Renal pelvis (tissue), 4 donors: ENCODE data around the gene TMEM40. TPM values are rescaled to one million over a fixed set of nuclear protein-coding genes. Genes with fewer than 3 reads are reported as not detected.
A peak's percentile ranks its signal among the peaks of the same experiment; 100 is the strongest.
"Not testable (repeated sequence)": the region's sequence is repeated elsewhere in the genome, so short reads cannot be mapped to it uniquely, and the experiment has no call there.

ENCODE experiments used
- DNase-seq: peaks from one replicate; pipeline ENCODE4 v3.0.0-alpha.2; 2013
- polyA plus RNA-seq, 3 donors: library from polyadenylated mRNA; unstranded; fragments of 120-200 nt; gene quantifications; one replicate each; pipeline ENCODE4 v1.2.1, GENCODE V29; 2013; ENCODE audit not compliant: insufficient read length in 3 of 3

Gene TMEM40
- polyA plus RNA-seq, 3 donors, result 1.7 to 3.7 (median 1.8) TPM

DNA sequence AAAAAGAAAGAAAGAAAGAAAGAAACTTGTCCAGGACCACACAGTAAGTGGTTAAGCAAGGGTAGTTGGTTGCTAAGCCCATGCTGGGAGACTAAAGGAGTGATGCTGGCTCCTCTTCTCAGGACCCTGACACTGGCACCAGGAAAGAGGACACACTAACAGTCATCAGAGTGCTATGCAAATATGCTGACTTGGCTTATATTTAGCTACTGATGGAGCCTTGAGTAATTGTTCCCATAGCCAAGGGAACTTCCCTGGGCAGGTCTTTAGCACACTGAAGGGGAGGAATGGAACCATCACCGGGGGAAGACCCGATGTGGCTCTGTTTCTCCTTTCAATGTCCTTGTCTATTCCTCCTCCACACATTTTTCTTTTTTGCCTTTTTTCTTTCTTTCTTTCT, 6.2 kb downstream of the TMEM40 start:
- DNase-seq, result no peak

DNA sequence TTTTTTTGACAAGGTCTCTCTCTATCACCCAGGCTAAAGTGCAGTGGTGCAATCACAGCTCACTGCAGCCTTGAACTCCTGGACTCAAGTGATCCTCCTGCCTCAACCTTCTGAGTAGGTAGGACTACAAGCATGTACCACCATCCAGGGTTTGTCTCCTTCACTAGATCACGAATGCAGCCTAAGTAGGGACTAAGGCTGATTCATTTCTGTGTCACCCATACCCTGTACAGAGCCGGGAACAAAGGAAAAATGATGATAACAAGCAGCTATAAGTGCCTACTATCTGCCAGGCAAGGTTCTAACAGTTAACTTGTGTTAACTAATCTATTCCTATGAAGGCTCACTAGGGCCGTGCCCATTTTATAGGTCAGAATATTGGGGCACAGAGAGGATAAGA, 7.0 kb downstream of the TMEM40 start:
- no peak for DNase-seq

DNA sequence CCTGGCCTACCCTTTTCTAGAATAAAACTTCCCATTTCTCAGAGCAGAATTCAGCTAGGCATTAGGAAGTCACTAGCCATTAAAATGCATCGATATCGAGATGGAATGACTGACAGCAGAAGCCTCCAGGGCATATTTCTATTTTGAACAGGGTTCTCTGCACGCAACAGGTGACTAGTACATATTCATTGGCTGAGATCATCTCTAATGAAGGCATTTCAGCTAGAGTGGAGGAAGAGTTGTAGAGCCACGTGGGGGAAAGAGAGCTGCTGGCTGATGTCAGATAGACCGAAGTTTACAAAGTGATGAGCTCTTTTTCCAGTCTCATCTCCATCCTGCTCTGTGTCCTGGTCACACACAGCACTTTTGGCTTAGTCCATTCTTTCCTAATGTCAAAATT, 7.5 kb downstream of the TMEM40 start:
- no peak for DNase-seq

- no peak for DNase-seq
Observed at GRCh38 chr3:12750658-12751071, 8.4 kb downstream of the TMEM40 start.

DNA sequence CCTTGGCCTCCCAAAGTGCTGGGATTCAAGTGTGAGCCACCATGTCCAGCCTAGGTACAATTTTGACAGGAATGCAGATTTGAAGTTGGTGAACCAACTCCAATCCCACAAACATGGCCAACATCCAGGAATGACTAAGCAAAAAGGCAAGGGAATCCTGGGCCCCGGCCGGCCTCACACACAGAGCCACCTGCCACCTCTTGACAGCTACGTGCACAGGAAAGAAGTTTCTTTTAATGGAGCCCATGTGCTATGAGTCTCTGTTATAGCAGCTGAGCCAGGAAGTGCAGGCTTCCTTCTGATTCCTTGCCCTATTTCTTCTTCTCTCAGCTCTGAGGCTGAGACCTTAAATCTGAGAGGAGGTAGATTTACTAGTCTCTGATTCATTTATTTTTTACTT, 8.8 kb downstream of the TMEM40 start:
- DNase-seq, result no peak

DNA sequence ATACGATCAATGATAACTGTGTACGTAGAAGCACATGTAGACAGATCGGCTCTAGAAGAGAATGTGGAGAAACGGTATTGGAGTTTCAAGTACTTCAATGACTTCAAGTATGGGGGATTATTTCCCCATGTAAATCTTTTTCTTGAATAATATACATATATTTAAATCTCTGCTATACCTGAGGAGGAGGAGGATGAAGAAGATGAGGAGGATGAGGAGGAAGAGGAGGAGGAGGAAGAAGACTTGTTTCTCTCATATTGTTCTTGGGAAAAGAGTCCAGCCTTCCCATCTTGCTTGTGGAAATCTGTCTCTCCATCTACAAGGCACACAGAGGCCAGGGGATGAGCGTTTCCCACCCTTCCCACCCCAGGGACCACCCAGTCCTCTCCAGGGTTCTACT, 10.6 kb downstream of the TMEM40 start:
- no peak for DNase-seq

DNA sequence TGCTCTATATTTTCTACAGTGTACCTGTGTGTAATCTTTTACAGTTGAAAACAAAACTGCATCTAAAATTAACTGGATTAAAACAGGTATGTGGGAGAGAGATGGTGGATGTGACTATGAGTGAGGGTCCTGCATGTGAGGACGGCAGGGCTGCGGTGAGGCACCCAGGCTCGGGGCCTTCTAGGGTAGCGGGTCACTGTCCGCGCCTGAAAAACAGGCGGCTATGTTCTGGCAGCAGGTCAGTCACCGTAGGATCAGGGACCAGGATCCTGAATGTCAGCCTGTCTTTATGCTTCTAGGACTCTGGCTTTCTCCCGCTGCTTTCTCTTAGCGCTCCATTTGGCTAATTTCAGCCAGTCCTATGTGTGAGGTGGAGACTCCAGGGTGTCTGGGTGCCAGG, 12.6 kb downstream of the TMEM40 start:
- DNase-seq, result no peak

- DNase-seq, result no peak
Observed at GRCh38 chr3:12744326-12744725, 14.7 kb downstream of the TMEM40 start.

- no peak for DNase-seq
Observed at GRCh38 chr3:12743583-12743982, 15.5 kb downstream of the TMEM40 start.

DNA sequence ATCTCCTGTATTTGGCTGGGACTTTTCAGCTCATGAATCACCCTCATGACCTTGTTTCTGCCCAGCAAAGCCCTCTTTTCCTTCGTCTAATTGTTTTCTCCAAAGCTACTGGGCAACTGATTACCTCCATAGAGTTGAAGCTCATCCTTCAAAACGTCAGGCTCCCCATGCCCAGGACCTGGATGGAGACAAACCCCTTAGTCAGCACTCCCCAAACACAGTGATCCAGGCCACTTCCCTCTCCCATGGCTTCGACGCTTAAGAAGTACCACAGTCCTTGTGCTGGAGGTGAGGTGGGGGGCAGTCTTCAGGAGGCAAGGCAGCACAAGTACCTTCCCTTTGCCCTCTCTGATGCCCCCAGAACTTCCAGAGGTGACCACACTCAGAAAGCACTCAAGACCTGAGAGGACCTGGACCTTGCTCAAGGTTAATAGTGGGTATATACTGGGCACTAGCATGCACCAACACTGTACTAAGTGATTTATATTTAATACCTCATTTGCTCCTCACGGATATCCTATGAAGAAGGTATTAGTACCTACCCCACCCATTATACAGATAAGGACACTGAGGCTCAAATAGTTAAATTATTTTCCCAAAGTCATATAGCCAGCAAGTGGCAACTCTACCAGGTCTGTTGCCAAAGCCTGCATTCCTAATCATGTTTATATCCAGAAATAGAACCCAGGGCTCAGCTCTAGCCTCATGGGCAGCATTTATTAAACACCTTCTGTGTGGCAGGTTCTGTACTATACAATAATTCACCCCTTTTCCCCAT, 16.5 kb downstream of the TMEM40 start:
- DNase-seq, result no peak

DNA sequence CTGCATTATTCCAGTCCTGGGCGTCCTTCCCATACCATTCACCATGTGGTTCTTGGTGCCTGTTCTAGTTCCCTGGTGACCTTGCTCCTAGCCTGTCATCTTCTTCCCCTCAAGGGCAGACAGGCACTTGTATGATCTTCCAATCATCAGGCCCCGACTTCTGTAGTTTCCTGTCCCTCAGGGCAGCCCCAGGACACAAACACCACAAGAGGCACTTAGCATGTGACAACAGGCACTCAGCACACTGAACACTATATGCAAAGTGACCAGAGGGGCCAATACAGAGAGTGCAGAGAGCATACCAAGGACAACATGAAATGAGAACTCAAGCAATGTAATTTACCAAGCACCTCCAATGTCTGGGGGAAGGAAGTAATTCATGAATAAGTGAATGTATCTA, 17.9 kb downstream of the TMEM40 start:
- DNase-seq, result no peak

- no peak for DNase-seq
Observed at GRCh38 chr3:12737833-12738232, 21.2 kb downstream of the TMEM40 start.

DNA sequence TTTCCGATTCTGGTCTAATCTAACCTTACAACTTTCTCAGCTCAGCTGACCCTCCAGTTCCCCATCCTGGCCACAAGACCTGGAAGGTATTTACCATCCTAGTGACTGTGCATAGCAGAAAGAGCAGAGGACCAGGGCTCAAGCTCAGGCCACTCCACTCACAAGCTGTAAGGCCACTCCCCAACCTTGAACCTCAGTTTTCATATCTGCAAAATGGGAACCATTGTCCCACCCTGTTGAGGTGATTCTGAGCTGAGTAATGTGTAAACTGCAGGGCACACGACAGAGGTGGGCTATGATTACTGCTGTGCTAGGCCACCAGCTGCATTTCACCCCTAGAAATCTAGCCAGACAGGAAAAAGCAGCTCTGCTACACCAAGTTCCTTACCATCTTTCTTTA, 21.7 kb downstream of the TMEM40 start:
- no peak for DNase-seq

GRCh38 chr3:12734960-12735359, 24.1 kb downstream of the TMEM40 start:
- no peak for DNase-seq

- DNase-seq, result no peak
Observed at GRCh38 chr3:12733566-12733965, 25.5 kb downstream of the TMEM40 start.

GRCh38 chr3:12730506-12731242, 28.4 kb downstream of the TMEM40 start:
- no peak for DNase-seq

DNA sequence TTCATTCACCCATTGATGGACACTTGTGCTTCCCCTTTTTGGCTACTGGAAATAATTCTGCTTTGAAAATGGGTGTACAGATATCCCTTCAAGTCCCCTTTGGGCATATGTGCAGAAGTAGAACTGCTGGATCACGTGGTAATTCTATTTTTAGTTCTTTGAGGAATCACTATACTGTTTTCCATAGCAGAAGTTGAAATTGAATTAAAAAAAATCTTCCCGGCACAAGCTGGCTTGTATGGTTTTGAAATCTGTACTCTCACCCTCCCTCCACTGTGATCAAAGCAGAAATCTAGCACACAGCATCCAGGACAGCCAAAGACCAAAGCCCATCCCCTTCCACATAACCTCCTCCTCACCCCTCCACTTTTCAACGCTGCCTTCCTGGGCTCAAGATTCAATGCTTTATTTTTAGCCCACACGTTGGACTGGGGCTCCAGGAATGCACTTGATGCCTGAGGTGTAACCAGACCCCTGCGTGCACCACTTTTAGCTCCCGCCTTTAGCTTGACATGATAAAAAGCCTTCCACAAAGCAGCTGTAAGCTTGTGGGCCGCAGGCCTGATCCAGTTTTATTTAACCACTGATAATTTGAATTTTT, 29.9 kb downstream of the TMEM40 start:
- DNase-seq, result peak; percentile 63

DNA sequence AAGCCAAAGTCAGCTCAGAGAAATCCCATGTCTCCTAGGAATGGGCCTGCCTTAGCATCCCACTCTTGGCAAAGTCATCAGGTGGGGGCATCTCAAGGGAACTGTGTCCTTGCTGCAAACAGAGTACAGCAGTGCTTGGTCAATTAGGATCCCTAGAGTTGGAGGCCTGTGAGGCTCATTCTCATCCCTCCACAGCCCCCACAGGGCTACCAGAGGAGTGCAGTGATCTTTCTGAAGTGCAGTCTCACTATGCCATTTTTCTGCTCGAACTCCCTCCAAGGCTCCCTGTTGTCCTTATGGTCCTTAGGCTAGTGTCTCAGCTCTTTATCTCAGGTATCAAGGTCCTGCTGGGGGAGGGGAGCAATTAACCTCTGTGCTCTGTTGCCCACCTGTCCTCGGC, 31.1 kb downstream of the TMEM40 start:
- DNase-seq, result no peak

GRCh38 chr3:12727481-12727880, 31.6 kb downstream of the TMEM40 start:
- no peak for DNase-seq

- DNase-seq, result no peak
Observed at GRCh38 chr3:12725436-12725835, 33.6 kb downstream of the TMEM40 start.

DNA sequence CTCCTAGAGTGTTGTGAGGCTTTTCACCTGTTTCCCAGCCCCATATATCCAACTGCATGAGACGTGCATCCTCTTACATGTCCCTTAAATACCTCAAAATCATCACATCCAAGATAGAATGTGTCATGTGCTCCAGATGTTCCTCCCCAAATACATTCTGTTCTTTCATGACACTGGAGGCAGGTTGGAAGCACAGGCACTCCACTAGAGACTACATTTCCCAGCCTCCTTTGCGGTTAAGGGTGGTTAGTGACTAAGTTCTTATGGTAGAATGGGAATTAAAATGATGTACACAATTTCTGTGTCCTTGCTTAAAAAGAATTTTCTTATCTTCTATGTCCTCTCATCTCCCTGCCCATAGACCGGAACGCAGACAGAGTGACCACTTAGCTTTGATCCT, 34.3 kb downstream of the TMEM40 start:
- DNase-seq, result no peak

DNA sequence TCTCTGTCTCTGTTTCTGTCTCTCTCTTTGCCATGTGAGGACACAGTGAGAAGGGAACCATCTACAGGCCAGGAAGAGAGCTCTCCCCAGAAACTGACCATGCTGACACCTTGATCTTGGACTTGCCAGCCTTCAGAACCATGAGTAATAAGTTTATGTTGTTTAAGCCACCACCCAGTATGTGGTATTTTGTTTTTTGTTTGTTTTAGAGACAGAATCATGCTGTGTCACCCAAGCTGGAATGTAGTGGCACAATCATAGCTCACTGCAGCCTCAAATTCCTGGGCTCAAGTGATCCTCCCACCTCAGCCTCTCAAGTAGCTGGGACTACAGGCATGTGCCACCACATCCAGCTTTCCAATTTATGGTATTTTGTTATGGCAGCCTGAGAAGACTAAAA, 35.7 kb downstream of the TMEM40 start:
- not testable (repeated sequence) for DNase-seq

DNA sequence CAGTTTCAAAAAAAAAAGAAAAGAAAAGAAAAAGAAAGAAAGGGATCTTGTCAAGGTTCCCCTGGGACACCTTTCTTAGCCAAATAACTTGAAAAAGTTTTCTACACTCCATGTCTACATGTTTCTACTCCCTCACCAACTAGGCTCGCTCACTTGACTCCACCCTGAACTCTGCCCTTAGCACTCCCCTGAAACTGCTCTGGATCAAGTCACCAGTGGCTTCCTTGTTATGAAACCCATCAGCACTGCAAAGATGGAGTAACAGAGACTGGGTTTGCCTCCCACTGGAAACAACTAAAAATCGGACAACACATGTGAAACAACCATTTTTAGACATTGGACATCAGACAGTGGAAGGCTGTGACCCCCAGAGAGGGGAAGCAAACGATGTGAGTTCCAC, 36.8 kb downstream of the TMEM40 start:
- no peak for DNase-seq
